Ishikawa (cell line): ENCODE results near the gene OSBPL1A.

Experiments
- CEBPB ChIP-seq: IDR thresholded peaks from 2 replicates; pipeline ENCODE4 v1.6.1; 2012
- CREB1 ChIP-seq: IDR thresholded peaks from 2 replicates; pipeline ENCODE4 v1.6.1; 2012; ENCODE audit warnings: low read depth
- EGR1 ChIP-seq: IDR thresholded peaks from 2 replicates; pipeline ENCODE4 v1.6.1; 2012
- EP300 ChIP-seq: IDR thresholded peaks from 2 replicates; pipeline ENCODE4 v1.6.1; 2012; ENCODE audit warnings: borderline replicate concordance
- FOXM1 ChIP-seq: IDR thresholded peaks from 2 replicates; pipeline ENCODE4 v1.6.1; 2012; ENCODE audit warnings: low read depth, borderline replicate concordance
- NFIC ChIP-seq: IDR thresholded peaks from 2 replicates; pipeline ENCODE4 v1.6.1; 2012
- RAD21 ChIP-seq: IDR thresholded peaks from 2 replicates; pipeline ENCODE4 v1.6.1; 2012; ENCODE audit warnings: low read depth
- REST ChIP-seq: IDR thresholded peaks from 2 replicates; pipeline ENCODE4 v1.6.1; 2012; ENCODE audit warnings: low read depth, mild to moderate bottlenecking
- TAF1 ChIP-seq: IDR thresholded peaks from 2 replicates; pipeline ENCODE4 v1.6.1; 2012; ENCODE audit warnings: low read depth, mild to moderate bottlenecking
- TCF12 ChIP-seq: IDR thresholded peaks from 2 replicates; pipeline ENCODE4 v1.6.1; 2012; ENCODE audit warnings: low read depth
- TEAD4 ChIP-seq: IDR thresholded peaks from 2 replicates; pipeline ENCODE4 v1.6.1; 2012
- YY1 ChIP-seq: IDR thresholded peaks from 2 replicates; pipeline ENCODE4 v1.6.1; 2012; ENCODE audit warnings: low read depth
- ZBTB7A ChIP-seq: IDR thresholded peaks from 2 replicates; pipeline ENCODE4 v1.6.1; 2012; ENCODE audit warnings: low read depth
- TF ChIP-seq, protein P1 (sequence below): IDR thresholded peaks from 2 replicates; pipeline ENCODE4 v1.6.1; 2012
- TF ChIP-seq, protein P2 (sequence below): IDR thresholded peaks from 2 replicates; pipeline ENCODE4 v1.6.1; 2012

OSBPL1A gene

DNA sequence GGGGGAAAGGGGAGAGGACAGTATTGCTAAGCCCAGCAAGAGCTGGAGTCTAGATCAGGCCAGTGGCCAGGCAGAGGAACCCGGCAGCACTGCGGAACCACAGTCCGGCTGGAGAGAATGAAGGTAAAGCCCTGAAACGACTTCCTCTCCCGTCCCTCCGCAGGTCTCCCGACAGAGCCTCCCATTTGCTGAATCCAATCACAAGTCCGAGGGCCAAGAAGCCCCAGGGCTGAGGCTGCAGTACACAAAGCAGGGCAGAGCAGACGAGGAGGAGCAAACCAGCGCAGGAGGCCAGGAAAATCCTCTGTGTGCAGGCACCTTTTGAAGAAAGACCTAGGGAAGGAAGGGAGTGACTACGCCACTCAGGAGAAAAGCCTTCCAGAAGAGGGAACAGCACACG, 104.4 kb downstream of the OSBPL1A start:
- TF ChIP-seq TEAD4 (no peak), RAD21 (no peak), EGR1 (no peak), REST (no peak), TCF12 (no peak), CEBPB (no peak), YY1 (no peak), ZBTB7A (no peak), FOXM1 (no peak), NFIC (no peak), EP300 (no peak), CREB1 (no peak), TAF1 (no peak)
- TF ChIP-seq, protein P1, sequence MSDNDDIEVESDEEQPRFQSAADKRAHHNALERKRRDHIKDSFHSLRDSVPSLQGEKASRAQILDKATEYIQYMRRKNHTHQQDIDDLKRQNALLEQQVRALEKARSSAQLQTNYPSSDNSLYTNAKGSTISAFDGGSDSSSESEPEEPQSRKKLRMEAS, result no peak
- TF ChIP-seq, protein P2, sequence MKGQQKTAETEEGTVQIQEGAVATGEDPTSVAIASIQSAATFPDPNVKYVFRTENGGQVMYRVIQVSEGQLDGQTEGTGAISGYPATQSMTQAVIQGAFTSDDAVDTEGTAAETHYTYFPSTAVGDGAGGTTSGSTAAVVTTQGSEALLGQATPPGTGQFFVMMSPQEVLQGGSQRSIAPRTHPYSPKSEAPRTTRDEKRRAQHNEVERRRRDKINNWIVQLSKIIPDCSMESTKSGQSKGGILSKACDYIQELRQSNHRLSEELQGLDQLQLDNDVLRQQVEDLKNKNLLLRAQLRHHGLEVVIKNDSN, result no peak

GRCh38 chr18:24278591-24278990, 119.0 kb downstream of the OSBPL1A start:
- TF ChIP-seq CREB1 (no peak), EP300 (no peak), ZBTB7A (no peak), EGR1 (no peak), FOXM1 (no peak), RAD21 (no peak), TEAD4 (no peak), YY1 (no peak), TCF12 (no peak), REST (no peak), CEBPB (no peak), TAF1 (no peak), NFIC (no peak)
- TF ChIP-seq, protein P2, result no peak
- TF ChIP-seq, protein P1, result no peak

- TF ChIP-seq TAF1, result no peak
- no peak for TF ChIP-seq CEBPB
- TF ChIP-seq, protein P2, result no peak
- no peak for TF ChIP-seq RAD21
- TF ChIP-seq ZBTB7A, result no peak
Observed at GRCh38 chr18:24277516-24278195, 120.0 kb downstream of the OSBPL1A start.

DNA sequence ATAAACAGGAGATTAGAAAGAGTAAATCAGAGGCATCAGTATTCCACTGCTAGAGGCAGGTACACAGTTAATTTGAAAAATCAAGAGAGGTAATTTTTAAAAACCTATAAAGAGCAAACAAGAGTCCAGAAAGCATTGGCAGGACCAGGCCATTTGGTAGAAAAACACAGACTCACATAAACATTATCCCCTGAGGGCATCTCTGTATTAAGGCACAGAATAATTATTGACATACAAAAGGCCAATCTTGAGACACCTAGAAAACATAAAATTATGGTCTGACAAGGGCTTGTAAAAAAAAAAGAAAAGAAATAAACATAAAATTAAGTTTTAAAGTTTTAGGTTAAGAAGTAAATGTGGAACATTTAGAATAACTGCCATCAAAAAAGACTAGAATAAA, 120.6 kb downstream of the OSBPL1A start:
- TF ChIP-seq TAF1 (no peak), TEAD4 (no peak), CEBPB (no peak), ZBTB7A (no peak), REST (no peak), NFIC (no peak), EP300 (no peak), EGR1 (no peak), FOXM1 (no peak), TCF12 (no peak), YY1 (no peak), CREB1 (no peak), RAD21 (no peak)
- TF ChIP-seq, protein P2, result no peak
- TF ChIP-seq, protein P1, result no peak
